K562 (cell line): ENCODE measurements around the gene SLC16A5. TPM values are rescaled to one million over a fixed set of nuclear protein-coding genes. Genes with fewer than 3 reads are reported as not detected.
"Not testable (repeated sequence)": the region's sequence is repeated elsewhere in the genome, so short reads cannot be mapped to it uniquely, and the experiment has no call there.

Experiments used
- ARID1B ChIP-seq: fragments of 450-650 bp; IDR thresholded peaks from 2 replicates; pipeline ENCODE4 v1.6.1; 2016; ENCODE audit warnings: antibody characterized with exemption, mild to moderate bottlenecking, inconsistent platforms
- ATF7 ChIP-seq: fragments of 450-650 bp; IDR thresholded peaks from 2 replicates; pipeline ENCODE4 v1.7.1; 2014; ENCODE audit warnings: mild to moderate bottlenecking, moderate library complexity
- BCLAF1 ChIP-seq, 2 experiments: fragments of 450-650 bp in 1 of 2; IDR thresholded peaks; 2 replicates each; pipeline ENCODE4 v1.6.1; 2011 to 2017; ENCODE audit warnings: low read depth in 2 of 2, antibody characterized with exemption in 1 of 2, borderline replicate concordance in 1 of 2, low read length in 1 of 2, mild to moderate bottlenecking in 1 of 2, mixed read lengths in 1 of 2; ENCODE audit not compliant: control insufficient read depth in 1 of 2
- BRD9 ChIP-seq: fragments of 450-650 bp; IDR thresholded peaks from 2 replicates; pipeline ENCODE4 v1.6.1; 2018; ENCODE audit warnings: low read depth; ENCODE audit not compliant: partially characterized antibody
- ELF1 ChIP-seq: fragments of 200-800 bp; sonication (Bioruptor generic); IDR thresholded peaks from 2 replicates; pipeline ENCODE4 v1.6.1; 2016; ENCODE audit warnings: missing genetic modification characterization, missing compliant biosample characterization
- ETV5 ChIP-seq: sonication (generic); formaldehyde crosslinking; IDR thresholded peaks from 2 replicates; pipeline ENCODE4 v1.4.0; 2020; ENCODE audit warnings: low read depth, mild to moderate bottlenecking, missing genetic modification reagents
- FOXM1 ChIP-seq, 2 experiments: fragments of 450-650 bp in 1 of 2; sonication (generic) in 1 of 2; formaldehyde crosslinking in 1 of 2; IDR thresholded peaks; 2 replicates each; pipeline versions ENCODE4 v1.6.1 to v1.9.0; 2017 to 2022; ENCODE audit warnings: low read depth in 2 of 2, mild to moderate bottlenecking in 2 of 2, missing genetic modification reagents in 1 of 2, moderate library complexity in 1 of 2
- HDGF ChIP-seq: fragments of 450-650 bp; IDR thresholded peaks from 2 replicates; pipeline ENCODE4 v1.6.1; 2016
- JUND ChIP-seq, 2 experiments: IDR thresholded peaks; 2 replicates in 1 of 2; 3 replicates in 1 of 2; pipeline ENCODE4 v1.6.1; 2011; ENCODE audit warnings: borderline replicate concordance in 2 of 2, low read depth in 2 of 2, low read length in 2 of 2, improper control_type of control experiment in 1 of 2, missing biosample characterization in 1 of 2, missing genetic modification characterization in 1 of 2, missing genetic modification reagents in 1 of 2
- KDM1A ChIP-seq, 2 experiments: fragments of 450-650 bp; IDR thresholded peaks; 2 replicates each; pipeline ENCODE4 v1.6.1; 2016; ENCODE audit warnings: mild to moderate bottlenecking in 2 of 2
- KLF16 ChIP-seq: IDR thresholded peaks from 2 replicates; pipeline ENCODE4 v1.6.1; 2016; ENCODE audit warnings: antibody characterized with exemption
- LEF1 ChIP-seq: fragments of 450-650 bp; IDR thresholded peaks from 2 replicates; pipeline ENCODE4 v1.6.1; 2016; ENCODE audit warnings: mild to moderate bottlenecking
- MTA1 ChIP-seq: fragments of 450-650 bp; IDR thresholded peaks from 2 replicates; pipeline ENCODE4 v1.6.1; 2017; ENCODE audit warnings: borderline replicate concordance
- NCOA1 ChIP-seq: fragments of 450-650 bp; IDR thresholded peaks from 2 replicates; pipeline ENCODE4 v1.6.1; 2016; ENCODE audit warnings: low read depth
- NCOA2 ChIP-seq, 2 experiments: fragments of 450-650 bp; IDR thresholded peaks; 2 replicates each; pipeline ENCODE4 v1.6.1; 2018; ENCODE audit warnings: mild to moderate bottlenecking in 2 of 2, moderate library complexity in 1 of 2; ENCODE audit not compliant: partially characterized antibody in 2 of 2
- NFE2 ChIP-seq: IDR thresholded peaks from 2 replicates; pipeline ENCODE4 v1.6.1; 2014; ENCODE audit warnings: antibody characterized with exemption, low read depth
- PBX2 ChIP-seq, 2 experiments: IDR thresholded peaks in 1 of 2; conservative IDR thresholded peaks in 1 of 2; 2 replicates each; pipeline ENCODE4 v1.6.1; 2016; ENCODE audit warnings: low read depth in 2 of 2, mild to moderate bottlenecking in 1 of 2, missing compliant biosample characterization in 1 of 2, missing genetic modification characterization in 1 of 2, moderate library complexity in 1 of 2
- PML ChIP-seq: IDR thresholded peaks from 2 replicates; pipeline ENCODE4 v1.6.1; 2012; ENCODE audit warnings: low read length, inconsistent platforms
- RBFOX2 ChIP-seq: fragments of 200-400 bp; formaldehyde crosslinking; IDR thresholded peaks from 2 replicates; pipeline ENCODE4 v1.6.1; 2017; ENCODE audit warnings: low read depth, mild to moderate bottlenecking, low read length, moderate library complexity
- STAT5A ChIP-seq: IDR thresholded peaks from 2 replicates; pipeline ENCODE4 v1.6.1; 2012; ENCODE audit warnings: low read length, inconsistent platforms, borderline replicate concordance
- ZNF589 ChIP-seq: fragments of 200-800 bp; sonication (Bioruptor generic); IDR thresholded peaks from 2 replicates; pipeline ENCODE4 v1.6.1; 2016; ENCODE audit warnings: low read depth, missing genetic modification characterization, missing compliant biosample characterization
- polyA plus RNA-seq, 8 experiments: library from polyadenylated mRNA; depleted of rRNA in 4 of 8; stranded (reverse) in 5 of 8; unstranded in 3 of 8; fragments of >200 nt; fragmentation: Nextera tagmentation in 2 of 8; fragmentation: Illumina TruSeq in 1 of 8; extraction: Ambion mirVana in 2 of 8; extraction: Trizol in 1 of 8; gene quantifications; 2 replicates each; pipeline versions ENCODE4 v1.2.1 to v1.2.3, GENCODE V29; 2011 to 2014; ENCODE audit warnings: inconsistent platforms in 1 of 8, missing spikeins in 1 of 8
- total RNA-seq, 7 experiments: library from RNA; depleted of rRNA in 6 of 7; stranded (reverse); fragments of >200 nt in 6 of 7; fragmentation: Illumina TruSeq in 2 of 7; extraction: Trizol in 2 of 7; gene quantifications; 2 replicates each; pipeline versions ENCODE4 v1.2.1 to v1.2.3, GENCODE V29; 2011 to 2021; ENCODE audit warnings: low replicate concordance in 1 of 7

SLC16A5 gene
- total and polyA plus RNA-seq, 9 of the 15 experiments (the other 6 are each of a cell fraction or from before 2014, with no cell fraction given), result 0.06 to 2.6 (median 0.91) TPM

DNA sequence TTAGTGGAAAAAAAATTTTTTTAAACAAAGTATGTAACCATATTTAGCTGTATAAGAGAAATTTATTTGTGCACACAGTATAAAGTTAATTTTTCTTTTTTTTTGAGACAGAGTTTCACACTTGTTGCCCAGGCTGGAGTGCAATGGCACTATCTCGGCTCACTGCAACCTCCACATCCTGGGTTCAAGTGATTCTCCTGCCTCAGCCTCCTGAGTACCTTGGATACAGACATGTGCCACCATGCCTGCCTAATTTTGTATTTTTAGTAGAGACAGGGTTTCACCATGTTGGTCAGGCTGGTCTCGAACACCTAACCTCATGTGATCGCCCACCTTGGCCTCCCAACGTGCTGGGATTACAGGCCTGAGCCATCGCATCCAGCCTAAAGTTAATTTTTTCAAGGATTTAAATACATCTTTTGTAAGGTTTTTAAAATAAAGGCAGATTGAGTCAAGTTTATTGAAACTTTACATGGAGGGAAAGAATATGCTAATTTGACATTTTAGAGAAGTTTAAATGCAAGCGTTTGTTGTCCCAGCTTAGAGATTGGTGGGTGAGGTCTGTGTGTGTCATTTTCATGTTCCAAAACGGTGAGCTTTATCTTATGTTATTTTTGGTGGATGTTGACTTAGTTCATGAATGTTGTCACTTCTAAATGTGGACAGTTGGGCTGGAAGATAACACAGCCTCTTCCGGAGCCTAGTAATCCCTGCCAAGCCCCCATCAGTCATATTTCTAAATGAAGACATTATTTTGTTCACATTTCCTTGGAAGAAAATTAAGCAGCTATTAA lies 16.1 kb upstream of the SLC16A5 start (continued):
- TF ChIP-seq MTA1 (peak; percentile 9; the same call in 1 of the 2 replicates), KLF16 (peak; percentile 55; the same call in 1 of the 2 replicates), BRD9 (peak; percentile 46), PML (peak; percentile 74), ATF7 (peak; percentile 91), PBX2 (tag; conservative IDR thresholded peaks at IDR 0.05; ENCODE audit: low read depth) (peak; percentile 88), ARID1B (peak; percentile 97), RBFOX2 (peak; percentile 41; the same call in 1 of the 2 replicates), FOXM1 (IDR thresholded peaks at IDR 0.05; ENCODE audit: low read depth) (peak; percentile 88), NCOA1 (peak; percentile 76), STAT5A (peak; percentile 65), ZNF589 (CRISPR knock-in tag) (peak; percentile 23; the same call in 1 of the 2 replicates), JUND (IDR thresholded peaks at IDR 0.05; ENCODE audit: borderline replicate concordance, low read depth, low read length) (peak; percentile 84), JUND (tag; IDR thresholded peaks at IDR 0.05; ENCODE audit: borderline replicate concordance, low read depth, low read length) (peak; percentile 77; the same call in 1 of the 3 replicates), ELF1 (tag) (0 out of 2 replicates have a peak, but pooled peaks have one; percentile 18), HDGF (0 out of 2 replicates have a peak, but pooled peaks have one; percentile 29), NFE2 (0 out of 2 replicates have a peak, but pooled peaks have one; percentile 11), LEF1 (peak; percentile 97), ETV5 (CRISPR knock-in tag) (peak; percentile 96), KDM1A (IDR thresholded peaks at IDR 0.05) (peak; percentile 52 to 64; a peak in 3 of 4 replicates), BCLAF1 (IDR thresholded peaks at IDR 0.05; ENCODE audit: borderline replicate concordance in 1 of 2, control insufficient read depth in 1 of 2, low read depth in 2 of 2, low read length in 1 of 2) (0 out of 4 replicates have a peak, but pooled peaks of 1 of the 2 experiments have one; percentile 20), NCOA2 (IDR thresholded peaks at IDR 0.05; ENCODE audit: partially characterized antibody in 2 of 2) (peak in 1 of 2 experiments; percentile 59)
- TF ChIP-seq PBX2, FOXM1 (CRISPR knock-in tag; IDR thresholded peaks at IDR 0.05; ENCODE audit: low read depth): not testable (repeated sequence)
